K562 treated with DMSO at 1 percent for 12 hours (cell line): ENCODE measurements around the gene TCF20. TPM values are rescaled to one million over a fixed set of nuclear protein-coding genes. Genes with fewer than 3 reads are reported as not detected.

Experiments used
- total RNA-seq: library from RNA; unstranded; fragments of 300-600 nt; gene quantifications from 2 replicates; pipeline ENCODE4 v1.2.3, GENCODE V29; 2022; ENCODE audit not compliant: insufficient read depth

Gene TCF20
- 6.0 and 20.4 TPM in 2 replicates for total RNA-seq

DNA sequence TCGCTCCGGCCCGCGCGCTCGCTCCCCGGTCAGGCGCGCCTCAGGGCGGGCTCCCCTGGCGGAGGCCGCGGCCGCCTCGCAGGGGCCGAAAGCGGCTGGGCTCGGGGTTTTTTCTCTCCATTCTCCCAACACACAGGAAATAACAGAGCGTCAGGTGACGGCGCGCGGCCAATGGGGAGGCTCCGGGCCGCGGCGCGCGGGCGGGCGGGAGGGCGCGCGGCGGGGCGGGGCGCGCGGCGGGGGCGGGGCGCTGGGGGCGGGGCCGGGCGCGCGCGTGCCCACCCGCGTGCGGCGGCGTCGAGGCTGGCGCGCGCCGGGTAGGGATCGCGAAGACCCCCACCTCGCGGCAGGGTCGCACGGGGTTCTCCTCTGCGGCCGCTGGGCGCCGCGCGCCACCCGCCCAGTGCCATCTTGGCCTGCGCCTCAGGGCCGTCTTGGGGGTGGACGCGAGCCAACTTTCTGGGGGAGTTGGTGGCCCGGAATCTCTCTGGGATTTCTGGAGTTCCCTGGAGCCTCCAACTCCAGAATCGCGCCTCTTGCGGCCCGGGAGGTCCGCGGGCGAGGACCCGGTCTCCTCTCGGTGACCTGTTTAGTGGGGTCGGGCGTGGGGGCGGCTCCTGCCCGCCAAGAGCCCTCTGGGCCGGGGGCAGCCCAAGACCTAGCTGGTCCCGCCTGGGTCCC, at the start of gene TCF20:
Gene TCF20, minus strand, starts transcription at position 144 of the 681 bp plus-strand sequence. CDS start 55,348 bp downstream, outside the sequence.

Other genes with a start within 250 kb of the TCF20 start
- 27.8 and 42.6 TPM in 2 replicates for gene NAGA, start 199.8 kb downstream of the TCF20 start, total RNA-seq
- not detected in 2 replicates for gene PHETA2, start 196.4 kb downstream of the TCF20 start, total RNA-seq
- 55.6 and 82.6 TPM in 2 replicates for gene SMDT1, start 191.0 kb downstream of the TCF20 start, total RNA-seq
- gene NDUFA6, start 179.9 kb downstream of the TCF20 start, total RNA-seq, result 56.4 and 77.8 TPM in 2 replicates
- 0.28 TPM in 1 of 2 replicates, not detected in the other for gene CYP2D6, start 139.8 kb downstream of the TCF20 start, total RNA-seq
- not detected in 2 replicates for gene NFAM1, start 161.8 kb upstream of the TCF20 start, total RNA-seq
- 14.4 and 17.3 TPM in 2 replicates for gene RRP7A, start 249.1 kb upstream of the TCF20 start, total RNA-seq